Osteoblast (primary cell): ENCODE measurements around the gene ZMIZ1. TPM values are rescaled to one million over a fixed set of nuclear protein-coding genes. Genes with fewer than 3 reads are reported as not detected.

ENCODE experiments used
- DNase-seq: peaks from one replicate; pipeline ENCODE4 v3.0.0; 2011; ENCODE audit warnings: low spot score, mixed read lengths; ENCODE audit not compliant: insufficient read length; ENCODE audit errors: missing footprints
- H2AFZ ChIP-seq: 2 replicates; pipeline ENCODE4 v1.6.0; 2011; ENCODE audit warnings: mild to moderate bottlenecking, low read length
- H3K27ac ChIP-seq: 2 replicates; pipeline ENCODE4 v1.5.1; 2011; ENCODE audit warnings: mild to moderate bottlenecking, low read depth, low read length, moderate library complexity
- H3K27me3 ChIP-seq: 2 replicates; pipeline ENCODE4 v1.6.0; 2012; ENCODE audit warnings: mild to moderate bottlenecking, control low read depth, inconsistent platforms, low read length, moderate library complexity; ENCODE audit not compliant: insufficient read depth
- H3K36me3 ChIP-seq: 2 replicates; pipeline ENCODE4 v1.5.1; 2011; ENCODE audit warnings: mild to moderate bottlenecking, low read length, control low read depth, moderate library complexity; ENCODE audit not compliant: insufficient read depth
- H3K4me1 ChIP-seq: 2 replicates; pipeline ENCODE4 v1.5.1; 2011; ENCODE audit warnings: mild to moderate bottlenecking, low read length, control low read depth, moderate library complexity; ENCODE audit not compliant: insufficient read depth
- H3K4me2 ChIP-seq: 2 replicates; pipeline ENCODE4 v1.6.0; 2011; ENCODE audit warnings: mild to moderate bottlenecking, low read length; ENCODE audit not compliant: insufficient read depth
- H3K4me3 ChIP-seq: fragments of 200-600 bp; sonication (generic); 3 replicates; pipeline ENCODE4 v1.5.1; 2012; ENCODE audit warnings: mild to moderate bottlenecking, low read length, inconsistent platforms; ENCODE audit not compliant: insufficient read depth
- H3K79me2 ChIP-seq: 2 replicates; pipeline ENCODE4 v1.6.0; 2012; ENCODE audit warnings: mild to moderate bottlenecking, low read length, control low read depth, inconsistent platforms; ENCODE audit not compliant: insufficient read depth
- H3K9me3 ChIP-seq: 2 replicates; pipeline ENCODE4 v1.5.1; 2011; ENCODE audit warnings: low read depth, low read length, control low read depth
- H4K20me1 ChIP-seq: 2 replicates; pipeline ENCODE4 v1.6.0; 2012; ENCODE audit warnings: mild to moderate bottlenecking, low read length, control low read depth; ENCODE audit not compliant: insufficient read depth
- CTCF ChIP-seq: IDR thresholded peaks from 2 replicates; pipeline ENCODE4 v1.5.1; 2011; ENCODE audit warnings: mild to moderate bottlenecking, low read depth, low read length, moderate library complexity; ENCODE audit errors: extremely low read depth
- total RNA-seq: library from RNA; depleted of rRNA; stranded (reverse); fragments of >200 nt; gene quantifications from 2 replicates; pipeline ENCODE4 v1.2.3, GENCODE V29; 2012

The ZMIZ1 gene
- total RNA-seq, 1 donor: 40.9 TPM

- peaks cover 48% of the 10 kb centered on the region for H3K36me3 ChIP-seq
- no peaks in the 10 kb centered on the region for H3K9me3 ChIP-seq
- no peaks in the 10 kb centered on the region for H3K27me3 ChIP-seq
- DNase-seq: no peak
- peaks cover 56% of the 10 kb centered on the region for H3K79me2 ChIP-seq
- peak overlapping the region; percentile 89 for H3K4me2 ChIP-seq
- TF ChIP-seq CTCF: no peak
- peak overlapping the region; percentile 95 for H3K4me3 ChIP-seq
- H3K27ac ChIP-seq: peak overlapping the region; percentile 87
- H3K4me1 ChIP-seq: peaks cover 23% of the 10 kb centered on the region
- no peak overlapping the region for H2AFZ ChIP-seq
- peaks cover 49% of the 10 kb centered on the region for H4K20me1 ChIP-seq
These were observed 279.8 kb downstream of the ZMIZ1 start for GRCh38 chr10:79348640-79348988.

GRCh38 chr10:79349072-79349491 lies 280.3 kb downstream of the ZMIZ1 start:
- Histone ChIP-seq H3K9me3 (no peaks in the 10 kb centered on the region), H2AFZ (no peak overlapping the region), H3K27ac (peak overlapping the region; percentile 87), H3K79me2 (peaks cover 59% of the 10 kb centered on the region), H3K27me3 (no peaks in the 10 kb centered on the region), H3K4me2 (peak overlapping the region; percentile 89), H3K36me3 (peaks cover 53% of the 10 kb centered on the region), H3K4me3 (peak overlapping the region; percentile 95), H3K4me1 (peaks cover 23% of the 10 kb centered on the region), H4K20me1 (peaks cover 54% of the 10 kb centered on the region)
- no peak for TF ChIP-seq CTCF
- DNase-seq: peak; percentile 63

- Histone ChIP-seq H3K36me3 (peaks cover 61% of the 10 kb centered on the region), H4K20me1 (peaks cover 60% of the 10 kb centered on the region), H3K9me3 (no peaks in the 10 kb centered on the region), H3K27ac (peak overlapping the region; percentile 87), H3K27me3 (no peaks in the 10 kb centered on the region), H3K4me2 (peak overlapping the region; percentile 89), H3K79me2 (peaks cover 59% of the 10 kb centered on the region), H3K4me3 (no peak overlapping the region), H3K4me1 (peaks cover 23% of the 10 kb centered on the region), H2AFZ (no peak overlapping the region)
- TF ChIP-seq CTCF: no peak
- peak; percentile 58 for DNase-seq
These were observed 281.1 kb downstream of the ZMIZ1 start for GRCh38 chr10:79349766-79350406.

- Histone ChIP-seq H3K36me3 (peaks cover 67% of the 10 kb centered on the region), H3K4me2 (no peak overlapping the region)
These were observed 281.8 kb downstream of the ZMIZ1 start for GRCh38 chr10:79350407-79351154.

More at GRCh38 chr10:79350407-79351154, 281.8 kb downstream of the ZMIZ1 start:
- no peaks in the 10 kb centered on the region for H3K27me3 ChIP-seq
- no peak overlapping the region for H3K4me3 ChIP-seq
- peaks cover 23% of the 10 kb centered on the region for H3K4me1 ChIP-seq
- peaks cover 60% of the 10 kb centered on the region for H4K20me1 ChIP-seq
- H3K9me3 ChIP-seq: no peaks in the 10 kb centered on the region
- H2AFZ ChIP-seq: no peak overlapping the region
- no peak for DNase-seq
- peaks cover 59% of the 10 kb centered on the region for H3K79me2 ChIP-seq
- no peak for TF ChIP-seq CTCF
- no peak overlapping the region for H3K27ac ChIP-seq
